GM12878 (cell line): Measurements from ENCODE around the gene GPR155. TPM values are rescaled to one million over a fixed set of nuclear protein-coding genes. Genes with fewer than 3 reads are reported as not detected.
A peak's percentile ranks its signal among the peaks of the same experiment; 100 is the strongest.

ENCODE experiments used
- ATAC-seq: fragments of 200-7000 bp; cut with Tn5 transposase; 3 replicates; pipeline ENCODE4 v1.9.1; 2020; ENCODE audit warnings: mild to moderate bottlenecking, moderate library complexity
- Bru-seq: library from RNA; stranded (reverse); fragments of 400-500 nt; gene quantifications from one replicate; lab custom pipeline; 2021; lab: Mats Ljungman, UMichigan
- BruChase-seq, 2 experiments: library from RNA; stranded (reverse); fragments of 400-500 nt; gene quantifications; one replicate each; lab custom pipeline; 2021; lab: Mats Ljungman, UMichigan
- BruUV-seq: library from RNA; stranded (reverse); fragments of 400-500 nt; replicated peaks from 2 replicates; lab custom pipeline; 2021; lab: Mats Ljungman, UMichigan
- CTCF ChIA-PET: fragments of 300-600 bp; sonication (Branson Sonifier 250); formaldehyde crosslinking; extraction: SDS; loops from one replicate; lab custom pipeline; 2021; ENCODE audit warnings: inconsistent platforms; lab: Yijun Ruan, JAX
- POLR2A ChIA-PET: fragments of 350-600 bp; formaldehyde crosslinking; extraction: SDS; loops from one replicate; lab custom pipeline; 2021; ENCODE audit warnings: inconsistent platforms; lab: Charles Lee
- RAD21 ChIA-PET: fragments of 300-600 bp; sonication (Branson Sonifier 250); formaldehyde crosslinking; loops from one replicate; lab custom pipeline; 2023; ENCODE audit warnings: antibody characterized with exemption; ENCODE audit not compliant: unreplicated experiment; lab: Charles Lee
- SMC1A ChIA-PET: fragments of 300-600 bp; sonication (Branson Sonifier 250); formaldehyde crosslinking; loops from one replicate; lab custom pipeline; 2023; ENCODE audit not compliant: unreplicated experiment, uncharacterized antibody; lab: Charles Lee
- DNase-seq: peaks from one replicate; pipeline ENCODE4 v3.0.0-alpha.2; 2011; ENCODE audit warnings: low read depth, low spot score
- FAIRE-seq: peaks from 3 replicates; lab custom pipeline; 2011; peaks lifted over from hg19 to GRCh38; lab: Jason Lieb, UNC
- H2AFZ ChIP-seq: 2 replicates; pipeline ENCODE4 v1.6.0; 2011; ENCODE audit warnings: low read depth, low read length, control low read depth; ENCODE audit not compliant: control insufficient read depth
- H3K27ac ChIP-seq: 2 replicates; pipeline ENCODE4 v1.5.1; 2011; ENCODE audit warnings: control low read depth; ENCODE audit not compliant: control insufficient read depth, insufficient read depth
- H3K27me3 ChIP-seq, 2 experiments: replicated peaks in 1 of 2; 2 replicates each; pipeline versions ENCODE4 v1.6.0 to v1.6.1; 2011; ENCODE audit warnings: low read length in 1 of 2; ENCODE audit not compliant: control insufficient read depth in 2 of 2, insufficient read depth in 2 of 2
- H3K36me3 ChIP-seq, 2 experiments: 2 replicates each; pipeline ENCODE4 v1.5.1; 2011; ENCODE audit warnings: low read length in 1 of 2; ENCODE audit not compliant: control insufficient read depth in 2 of 2, insufficient read depth in 2 of 2
- H3K4me1 ChIP-seq: 2 replicates; pipeline ENCODE4 v1.6.1; 2011; ENCODE audit warnings: mild to moderate bottlenecking, low read length, moderate library complexity, mixed read lengths; ENCODE audit not compliant: control insufficient read depth, insufficient read depth
- H3K4me2 ChIP-seq: 2 replicates; pipeline ENCODE4 v1.6.0; 2011; ENCODE audit warnings: control low read depth; ENCODE audit not compliant: control insufficient read depth, insufficient read depth
- H3K4me3 ChIP-seq: fragments of 200-600 bp; sonication (generic); 2 replicates; pipeline ENCODE4 v1.5.1; 2016
- H3K79me2 ChIP-seq: 2 replicates; pipeline ENCODE4 v1.6.0; 2011; ENCODE audit warnings: low read length; ENCODE audit not compliant: control insufficient read depth, insufficient read depth
- H3K9ac ChIP-seq: 2 replicates; pipeline ENCODE4 v1.8.0; 2011; ENCODE audit warnings: low read length, control low read depth, mixed read lengths; ENCODE audit not compliant: control insufficient read depth, insufficient read depth
- H3K9me3 ChIP-seq: replicated peaks from 3 replicates; pipeline ENCODE4 v1.5.1; 2011; ENCODE audit warnings: mild to moderate bottlenecking, low read length; ENCODE audit not compliant: control insufficient read depth, insufficient read depth
- H4K20me1 ChIP-seq: 2 replicates; pipeline ENCODE4 v1.6.0; 2011; ENCODE audit not compliant: control insufficient read depth, insufficient read depth
- CREB1 ChIP-seq: IDR thresholded peaks from 2 replicates; pipeline ENCODE4 v1.6.1; 2012; ENCODE audit warnings: low read depth, mild to moderate bottlenecking, inconsistent platforms
- DPF2 ChIP-seq: fragments of 450-650 bp; IDR thresholded peaks from 2 replicates; pipeline ENCODE4 v1.6.1; 2017; ENCODE audit warnings: mild to moderate bottlenecking
- EP300 ChIP-seq, 2 experiments: fragments of 150-350 bp in 1 of 2; IDR thresholded peaks; 2 replicates each; pipeline ENCODE4 v1.6.1; 2011 to 2012; ENCODE audit warnings: low read depth in 2 of 2, low read length in 2 of 2, borderline replicate concordance in 1 of 2, improper control_type of control experiment in 1 of 2, inconsistent platforms in 1 of 2; ENCODE audit not compliant: control insufficient read depth in 1 of 2
- GATAD2B ChIP-seq: fragments of 450-650 bp; conservative IDR thresholded peaks from 2 replicates; pipeline ENCODE4 v1.6.1; 2017; ENCODE audit warnings: low read depth, mild to moderate bottlenecking, moderate library complexity
- MXI1 ChIP-seq: fragments of 150-350 bp; IDR thresholded peaks from 2 replicates; pipeline ENCODE4 v1.6.1; 2011; ENCODE audit warnings: low read depth, mild to moderate bottlenecking, inconsistent platforms, low read length, improper control_type of control experiment
- MYC ChIP-seq: IDR thresholded peaks from 2 replicates; pipeline ENCODE4 v1.6.1; 2011; ENCODE audit warnings: mild to moderate bottlenecking, low read length, moderate library complexity, inconsistent platforms; ENCODE audit not compliant: insufficient read depth, insufficient replicate concordance, insufficient read length, severe bottlenecking
- RCOR1 ChIP-seq: conservative IDR thresholded peaks from 2 replicates; pipeline ENCODE4 v1.6.1; 2012; ENCODE audit warnings: low read depth, low read length, improper control_type of control experiment
- TARDBP ChIP-seq: IDR thresholded peaks from 2 replicates; pipeline ENCODE4 v1.6.1; 2016; ENCODE audit warnings: borderline replicate concordance
- WGBS: methylation state at CpG from one replicate; pipeline ENCODE4 v1.1.6; 2016; ENCODE audit warnings: low lambda C conversion rate; ENCODE audit not compliant: insufficient replicate concordance, insufficient coverage; ENCODE audit errors: missing lambda C conversion rate; 5-methylcytosine and 5-hydroxymethylcytosine counted together
- in situ Hi-C: fragments of 300-500 bp; cut with MboI; formaldehyde crosslinking; loops from 9 replicates; pipeline ENCODE4 v1.14.3; 2018; ENCODE audit warnings: mixed read lengths
- intact Hi-C: fragments of 100-400 bp; cut with micrococcal nuclease; formaldehyde crosslinking; loops from one replicate; pipeline ENCODE4 v1.14.2; 2022; ENCODE audit not compliant: unreplicated experiment
- long read RNA-seq, 2 experiments: library from polyadenylated mRNA; unstranded; transcript quantifications; one replicate each; pipeline ENCODE4 v2.0.0, GENCODE V29; 2019 to 2020
- polyA minus RNA-seq, 3 experiments: library from RNA; depleted of rRNA, polyadenylated mRNA; stranded (reverse); fragments of >200 nt; gene quantifications; 2 replicates each; pipeline ENCODE4 v1.2.3, GENCODE V29; 2011
- polyA plus RNA-seq, 11 experiments: library from polyadenylated mRNA; depleted of rRNA in 4 of 11; unstranded in 6 of 11; stranded (reverse) in 5 of 11; fragments of >200 nt; fragmentation: Nextera tagmentation in 4 of 11; fragmentation: Illumina TruSeq in 1 of 11; extraction: Ambion mirVana in 4 of 11; extraction: Trizol in 1 of 11; gene quantifications; 1 replicate in 1 of 11; 2 replicates in 10 of 11; pipeline versions ENCODE4 v1.2.1 to v1.2.3, GENCODE V29; 2011 to 2016; ENCODE audit warnings: inconsistent platforms in 2 of 11, missing spikeins in 2 of 11, low read depth in 1 of 11
- total RNA-seq, 4 experiments: library from RNA; depleted of rRNA in 3 of 4; stranded (reverse); fragments of >200 nt in 3 of 4; fragmentation: Illumina TruSeq in 1 of 4; extraction: Trizol in 1 of 4; gene quantifications; 2 replicates each; pipeline versions ENCODE4 v1.2.1 to v1.2.3, GENCODE V29; 2013 to 2021
- TF ChIP-seq, protein P1 (sequence below): fragments of 450-650 bp; conservative IDR thresholded peaks from 2 replicates; pipeline ENCODE4 v1.6.1; 2017; ENCODE audit warnings: mild to moderate bottlenecking, moderate library complexity
- TF ChIP-seq, protein P2 (sequence below), 3 experiments: IDR thresholded peaks in 2 of 3; conservative IDR thresholded peaks in 1 of 3; 2 replicates each; pipeline ENCODE4 v1.5.1; 2011; ENCODE audit warnings: low read depth in 3 of 3, low read length in 3 of 3, mild to moderate bottlenecking in 3 of 3, control low read depth in 2 of 3, moderate library complexity in 2 of 3, inconsistent platforms in 1 of 3, mixed read lengths in 1 of 3; ENCODE audit not compliant: control insufficient read depth in 2 of 3, insufficient read depth in 1 of 3; ENCODE audit errors: extremely low read depth in 1 of 3

GPR155 gene, protein sequence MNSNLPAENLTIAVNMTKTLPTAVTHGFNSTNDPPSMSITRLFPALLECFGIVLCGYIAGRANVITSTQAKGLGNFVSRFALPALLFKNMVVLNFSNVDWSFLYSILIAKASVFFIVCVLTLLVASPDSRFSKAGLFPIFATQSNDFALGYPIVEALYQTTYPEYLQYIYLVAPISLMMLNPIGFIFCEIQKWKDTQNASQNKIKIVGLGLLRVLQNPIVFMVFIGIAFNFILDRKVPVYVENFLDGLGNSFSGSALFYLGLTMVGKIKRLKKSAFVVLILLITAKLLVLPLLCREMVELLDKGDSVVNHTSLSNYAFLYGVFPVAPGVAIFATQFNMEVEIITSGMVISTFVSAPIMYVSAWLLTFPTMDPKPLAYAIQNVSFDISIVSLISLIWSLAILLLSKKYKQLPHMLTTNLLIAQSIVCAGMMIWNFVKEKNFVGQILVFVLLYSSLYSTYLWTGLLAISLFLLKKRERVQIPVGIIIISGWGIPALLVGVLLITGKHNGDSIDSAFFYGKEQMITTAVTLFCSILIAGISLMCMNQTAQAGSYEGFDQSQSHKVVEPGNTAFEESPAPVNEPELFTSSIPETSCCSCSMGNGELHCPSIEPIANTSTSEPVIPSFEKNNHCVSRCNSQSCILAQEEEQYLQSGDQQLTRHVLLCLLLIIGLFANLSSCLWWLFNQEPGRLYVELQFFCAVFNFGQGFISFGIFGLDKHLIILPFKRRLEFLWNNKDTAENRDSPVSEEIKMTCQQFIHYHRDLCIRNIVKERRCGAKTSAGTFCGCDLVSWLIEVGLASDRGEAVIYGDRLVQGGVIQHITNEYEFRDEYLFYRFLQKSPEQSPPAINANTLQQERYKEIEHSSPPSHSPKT
- 13.6 and 15.2 TPM in 2 replicates for total RNA-seq (2013; cell fraction: nucleolus; rRNA removed)
- total RNA-seq (2014; rRNA removed), result 1.5 and 2.0 TPM in 2 replicates
- 1.8 and 2.0 TPM in 2 replicates for total RNA-seq (2014; rRNA removed; fragmentation: Illumina TruSeq; extraction: Trizol)
- 1.6 and 3.0 TPM in 2 replicates for total RNA-seq (2021)
- 0.85 TPM for polyA plus RNA-seq (2011; ENCODE audit: low read depth)
- 1.8 and 2.7 TPM in 2 replicates for polyA plus RNA-seq (2011; rRNA removed)
- polyA plus RNA-seq (2011; cell fraction: cytosol; rRNA removed), result 0.70 and 0.84 TPM in 2 replicates
- 0.99 and 1.2 TPM in 2 replicates for polyA plus RNA-seq (2011; cell fraction: nucleus; rRNA removed)
- polyA plus RNA-seq (2012), result 1.7 and 2.1 TPM in 2 replicates
- polyA plus RNA-seq (2014; fragmentation: Illumina TruSeq; extraction: Trizol), result 1.7 and 2.3 TPM in 2 replicates
- under 1 TPM; 0.64 to 0.82 TPM for polyA plus RNA-seq (2014; fragmentation: Nextera tagmentation; extraction: Ambion mirVana)
- polyA plus RNA-seq (2014; rRNA removed), result 1.4 TPM in 2 replicates
- polyA plus RNA-seq (2016; fragmentation: Nextera tagmentation; extraction: Ambion mirVana), result 1 to 10 TPM in 1 of 2 experiments, under 1 TPM in 1; 0.53 to 1.1 TPM
- 1.4 and 1.7 TPM in 2 replicates for polyA minus RNA-seq (2011; rRNA and poly(A)+ RNA removed)
- polyA minus RNA-seq (2011; cell fraction: cytosol; rRNA and poly(A)+ RNA removed), result 0.31 and 0.80 TPM in 2 replicates
- 0.85 and 1.3 TPM in 2 replicates for polyA minus RNA-seq (2011; cell fraction: nucleus; rRNA and poly(A)+ RNA removed)
- percentile 59 among the genes with signal in this experiment for Bru-seq, nascent RNA
- BruChase-seq, experiment 1, labeled RNA remaining after a 6-hour chase, result percentile 59 among the genes with signal in this experiment
- percentile 66 among the genes with signal in this experiment for BruChase-seq, experiment 2, labeled RNA remaining after a 2-hour chase
- long read RNA-seq, experiment 1, partial matches to known transcripts, result 1 of 2 reads
- long read RNA-seq, experiment 1, other reads (novel, unspliced or antisense), result 1 of 2 reads
- long read RNA-seq, experiment 2, partial matches to known transcripts, result 1 of 2 reads
- long read RNA-seq, experiment 2, other reads (novel, unspliced or antisense), result 1 of 2 reads

DNA sequence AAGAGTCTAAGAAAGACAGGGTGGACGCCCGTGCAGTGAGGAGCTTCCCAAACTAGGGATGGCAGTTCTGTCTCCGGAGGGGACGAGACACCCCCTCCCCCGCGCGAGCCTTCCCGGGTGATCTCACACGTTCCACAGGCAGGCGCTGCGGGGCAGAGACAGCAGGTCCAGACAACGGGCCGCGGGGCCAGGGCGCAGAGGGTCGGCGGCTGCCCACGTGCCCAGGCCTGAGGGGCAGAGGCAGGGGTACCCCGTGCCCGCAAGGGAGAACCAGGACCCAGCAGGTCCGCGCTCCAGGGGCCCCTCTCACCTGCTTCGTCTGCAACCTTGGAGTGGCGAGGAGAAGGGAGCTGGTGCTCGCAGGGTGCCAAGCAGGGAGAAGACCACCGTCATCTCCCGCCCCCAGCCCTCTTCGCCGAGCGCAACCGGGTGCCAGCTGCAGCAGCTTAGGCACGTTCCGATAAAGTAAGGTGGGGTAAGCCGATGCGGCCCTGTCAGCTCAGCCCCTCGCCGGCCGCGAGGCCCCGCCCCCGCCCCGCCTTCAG is at the start of gene GPR155:
Gene GPR155 (minus strand): TSS at position 467 of the 545 bp plus-strand sequence. CDS start 5,073 bp downstream, outside the sequence.
- in situ Hi-C loops, result no loop called here
- no peaks in the 10 kb centered on the region for H3K79me2 ChIP-seq
- H4K20me1 ChIP-seq, result no peaks in the 10 kb centered on the region
- H3K36me3 ChIP-seq, result no peaks in the 10 kb centered on the region
- peak within 1 kb of the TSS; percentile 90 for H2AFZ ChIP-seq
- peak within 1 kb of the TSS; percentile 72 for H3K9ac ChIP-seq
- no TSS peak for BruUV-seq
- FAIRE-seq (no peak), DNase-seq (no peak), ATAC-seq (peak; percentile 58)
- peak within 1 kb of the TSS; percentile 85 for H3K27ac ChIP-seq
- ChIA-PET CTCF (interaction anchor here (0.7 to 3.5 kb wide), 13 partner anchors 17 to 153 kb away, joined by 3 to 25 read pairs (median 5); partner anchors contain the start of gene WIPF1), POLR2A (interaction anchor here (0.7 to 1.7 kb wide), 8 partner anchors 9 to 199 kb away, joined by 3 to 6 read pairs (median 3); partner anchors contain the start of gene WIPF1), RAD21 (interaction anchor here (0.8 to 2.5 kb wide), 7 partner anchors 21 to 117 kb away, joined by 3 to 8 read pairs (median 5); partner anchors contain the start of gene WIPF1), SMC1A (interaction anchor here (0.8 to 2.7 kb wide), 6 partner anchors 10 to 91 kb away, joined by 3 to 10 read pairs (median 6); partner anchors contain the start of gene SCRN3)
- WGBS, result under 1% methylated on average over 32 of the region's 42 CpGs
- H3K4me1 ChIP-seq, result peaks cover 9% of the 10 kb centered on the region
- intact Hi-C loops, result no loop called here
- H3K4me2 ChIP-seq, result peak within 1 kb of the TSS; percentile 77
- no peaks in the 10 kb centered on the region for H3K9me3 ChIP-seq
- H3K4me3 ChIP-seq, result peak within 1 kb of the TSS; percentile 83
- H3K27me3 ChIP-seq, result no peaks in the 10 kb centered on the region
- TF ChIP-seq RCOR1 (no peak), TARDBP (no peak), DPF2 (peak; percentile 47; the same call in 1 of the 2 replicates), GATAD2B (peak; percentile 79), CREB1 (no peak), EP300 (IDR thresholded peaks at IDR 0.05; ENCODE audit: borderline replicate concordance in 1 of 2, control insufficient read depth in 1 of 2, low read depth in 2 of 2, low read length in 2 of 2) (no peak), MXI1 (0 out of 2 replicates have a peak, but pooled peaks have one; percentile 9), MYC (no peak)
- TF ChIP-seq, protein P1, sequence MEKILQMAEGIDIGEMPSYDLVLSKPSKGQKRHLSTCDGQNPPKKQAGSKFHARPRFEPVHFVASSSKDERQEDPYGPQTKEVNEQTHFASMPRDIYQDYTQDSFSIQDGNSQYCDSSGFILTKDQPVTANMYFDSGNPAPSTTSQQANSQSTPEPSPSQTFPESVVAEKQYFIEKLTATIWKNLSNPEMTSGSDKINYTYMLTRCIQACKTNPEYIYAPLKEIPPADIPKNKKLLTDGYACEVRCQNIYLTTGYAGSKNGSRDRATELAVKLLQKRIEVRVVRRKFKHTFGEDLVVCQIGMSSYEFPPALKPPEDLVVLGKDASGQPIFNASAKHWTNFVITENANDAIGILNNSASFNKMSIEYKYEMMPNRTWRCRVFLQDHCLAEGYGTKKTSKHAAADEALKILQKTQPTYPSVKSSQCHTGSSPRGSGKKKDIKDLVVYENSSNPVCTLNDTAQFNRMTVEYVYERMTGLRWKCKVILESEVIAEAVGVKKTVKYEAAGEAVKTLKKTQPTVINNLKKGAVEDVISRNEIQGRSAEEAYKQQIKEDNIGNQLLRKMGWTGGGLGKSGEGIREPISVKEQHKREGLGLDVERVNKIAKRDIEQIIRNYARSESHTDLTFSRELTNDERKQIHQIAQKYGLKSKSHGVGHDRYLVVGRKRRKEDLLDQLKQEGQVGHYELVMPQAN, result peak; percentile 48; the same call in 1 of the 2 replicates
- TF ChIP-seq, protein P2, sequence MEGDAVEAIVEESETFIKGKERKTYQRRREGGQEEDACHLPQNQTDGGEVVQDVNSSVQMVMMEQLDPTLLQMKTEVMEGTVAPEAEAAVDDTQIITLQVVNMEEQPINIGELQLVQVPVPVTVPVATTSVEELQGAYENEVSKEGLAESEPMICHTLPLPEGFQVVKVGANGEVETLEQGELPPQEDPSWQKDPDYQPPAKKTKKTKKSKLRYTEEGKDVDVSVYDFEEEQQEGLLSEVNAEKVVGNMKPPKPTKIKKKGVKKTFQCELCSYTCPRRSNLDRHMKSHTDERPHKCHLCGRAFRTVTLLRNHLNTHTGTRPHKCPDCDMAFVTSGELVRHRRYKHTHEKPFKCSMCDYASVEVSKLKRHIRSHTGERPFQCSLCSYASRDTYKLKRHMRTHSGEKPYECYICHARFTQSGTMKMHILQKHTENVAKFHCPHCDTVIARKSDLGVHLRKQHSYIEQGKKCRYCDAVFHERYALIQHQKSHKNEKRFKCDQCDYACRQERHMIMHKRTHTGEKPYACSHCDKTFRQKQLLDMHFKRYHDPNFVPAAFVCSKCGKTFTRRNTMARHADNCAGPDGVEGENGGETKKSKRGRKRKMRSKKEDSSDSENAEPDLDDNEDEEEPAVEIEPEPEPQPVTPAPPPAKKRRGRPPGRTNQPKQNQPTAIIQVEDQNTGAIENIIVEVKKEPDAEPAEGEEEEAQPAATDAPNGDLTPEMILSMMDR (IDR thresholded peaks at IDR 0.05 in 2 of 3, conservative IDR thresholded peaks at IDR 0.05 in 1 of 3; ENCODE audit: control insufficient read depth in 2 of 3, extremely low read depth in 1 of 3, insufficient read depth in 1 of 3, low read depth in 3 of 3, low read length in 3 of 3), result peak in 2 of 3 experiments; percentile 16; a peak in 2 of 6 replicates
